K562 (cell line): Measurements from ENCODE around the gene PLP2. TPM values are rescaled to one million over a fixed set of nuclear protein-coding genes. Genes with fewer than 3 reads are reported as not detected.

ENCODE experiments used
- ATF2 ChIP-seq: sonication (generic); formaldehyde crosslinking; IDR thresholded peaks from 2 replicates; pipeline ENCODE4 v1.8.1; 2022; ENCODE audit warnings: missing genetic modification reagents
- BRF1 ChIP-seq: IDR thresholded peaks from 3 replicates; pipeline ENCODE4 v1.6.1; 2011; ENCODE audit warnings: borderline replicate concordance, mild to moderate bottlenecking; ENCODE audit not compliant: insufficient read length; ENCODE audit errors: extremely low read depth
- CHD4 ChIP-seq: fragments of 200-600 bp; sonication (generic); IDR thresholded peaks from 3 replicates; pipeline ENCODE4 v1.6.1; 2012; ENCODE audit warnings: low read depth, mild to moderate bottlenecking, mixed read lengths, low read length, inconsistent platforms; ENCODE audit not compliant: insufficient read depth, insufficient replicate concordance, poor library complexity, severe bottlenecking
- DEAF1 ChIP-seq: fragments of 450-650 bp; formaldehyde crosslinking; IDR thresholded peaks from 2 replicates; pipeline ENCODE4 v1.4.0; 2020; ENCODE audit warnings: mild to moderate bottlenecking, moderate library complexity
- ELF4 ChIP-seq: fragments of 450-650 bp; formaldehyde crosslinking; IDR thresholded peaks from 2 replicates; pipeline ENCODE4 v1.4.0; 2022; ENCODE audit warnings: missing genetic modification characterization
- GTF3C2 ChIP-seq: IDR thresholded peaks from 3 replicates; pipeline ENCODE4 v1.6.1; 2011; ENCODE audit warnings: borderline replicate concordance, mild to moderate bottlenecking, moderate library complexity; ENCODE audit not compliant: insufficient read length; ENCODE audit errors: extremely low read depth
- HDAC1 ChIP-seq, 2 experiments: fragments of 450-650 bp; IDR thresholded peaks; 2 replicates each; pipeline ENCODE4 v1.6.1; 2016 to 2017; ENCODE audit warnings: inconsistent platforms in 1 of 2, mild to moderate bottlenecking in 1 of 2, moderate library complexity in 1 of 2
- NCOR1 ChIP-seq: fragments of 450-650 bp; IDR thresholded peaks from 2 replicates; pipeline ENCODE4 v1.6.1; 2016; ENCODE audit warnings: mild to moderate bottlenecking, moderate library complexity
- ZC3H4 ChIP-seq: sonication (generic); formaldehyde crosslinking; IDR thresholded peaks from 2 replicates; pipeline ENCODE4 v1.9.0; 2021; ENCODE audit warnings: missing genetic modification reagents, borderline replicate concordance
- ZEB2 ChIP-seq: fragments of 450-650 bp; IDR thresholded peaks from 2 replicates; pipeline ENCODE4 v1.6.1; 2016
- ZNF395 ChIP-seq: fragments of 200-800 bp; sonication (Bioruptor generic); IDR thresholded peaks from 2 replicates; pipeline ENCODE4 v1.6.1; 2017; ENCODE audit warnings: missing genetic modification characterization, missing compliant biosample characterization
- ZNF644 ChIP-seq: fragments of 200-800 bp; sonication (Bioruptor generic); IDR thresholded peaks from 2 replicates; pipeline ENCODE4 v1.6.1; 2016; ENCODE audit warnings: low read depth, missing genetic modification characterization, missing compliant biosample characterization
- polyA plus RNA-seq, 8 experiments: library from polyadenylated mRNA; depleted of rRNA in 4 of 8; stranded (reverse) in 5 of 8; unstranded in 3 of 8; fragments of >200 nt; fragmentation: Nextera tagmentation in 2 of 8; fragmentation: Illumina TruSeq in 1 of 8; extraction: Ambion mirVana in 2 of 8; extraction: Trizol in 1 of 8; gene quantifications; 2 replicates each; pipeline versions ENCODE4 v1.2.1 to v1.2.3, GENCODE V29; 2011 to 2014; ENCODE audit warnings: inconsistent platforms in 1 of 8, missing spikeins in 1 of 8
- total RNA-seq, 7 experiments: library from RNA; depleted of rRNA in 6 of 7; stranded (reverse); fragments of >200 nt in 6 of 7; fragmentation: Illumina TruSeq in 2 of 7; extraction: Trizol in 2 of 7; gene quantifications; 2 replicates each; pipeline versions ENCODE4 v1.2.1 to v1.2.3, GENCODE V29; 2011 to 2021; ENCODE audit warnings: low replicate concordance in 1 of 7

PLP2 gene
- total and polyA plus RNA-seq, 9 of the 15 experiments (the other 6 are each of a cell fraction or from before 2014, with no cell fraction given) = 34.7 to 236 (median 112) TPM

GRCh38 chrX:49171752-49172279 lies at the start of gene PLP2 (continued):
- TF ChIP-seq DEAF1 (CRISPR knock-in tag) = no peak
- TF ChIP-seq ZEB2 = no peak
- no peak for TF ChIP-seq GTF3C2
- TF ChIP-seq ZC3H4 = no peak
- TF ChIP-seq CHD4 = no peak
- TF ChIP-seq HDAC1 (IDR thresholded peaks at IDR 0.05) = 0 out of 4 replicates have a peak, but pooled peaks of 1 of the 2 experiments have one; percentile 29
- TF ChIP-seq NCOR1 = no peak
- TF ChIP-seq ZNF644 (tag) = no peak
- TF ChIP-seq ELF4 = no peak
- TF ChIP-seq ZNF395 (CRISPR knock-in tag) = no peak
- no peak for TF ChIP-seq ATF2 (CRISPR knock-in tag)
- TF ChIP-seq BRF1 = no peak
